Gastrocnemius medialis (tissue), 4 donors: ENCODE results near the gene VAMP8.

ENCODE experiments used
- POLR2A ChIP-seq, 2 donors: fragments of 450-650 bp; IDR thresholded peaks; one replicate each; pipeline ENCODE4 v1.6.1; 2017; ENCODE audit warnings: antibody characterized with exemption in 2 of 2, mild to moderate bottlenecking in 2 of 2, moderate library complexity in 2 of 2
- TF ChIP-seq, protein P1 (sequence below), 5 experiments: fragments of 450-650 bp in 3 of 5; fragments of 200-600 bp in 2 of 5; sonication (generic) in 2 of 5; IDR thresholded peaks in 4 of 5; conservative IDR thresholded peaks in 1 of 5; 1 replicate in 4 of 5; 2 replicates in 1 of 5; pipeline ENCODE4 v1.5.1; 2016 to 2019; ENCODE audit warnings: antibody characterized with exemption in 5 of 5, mild to moderate bottlenecking in 3 of 5, moderate library complexity in 3 of 5

DNA sequence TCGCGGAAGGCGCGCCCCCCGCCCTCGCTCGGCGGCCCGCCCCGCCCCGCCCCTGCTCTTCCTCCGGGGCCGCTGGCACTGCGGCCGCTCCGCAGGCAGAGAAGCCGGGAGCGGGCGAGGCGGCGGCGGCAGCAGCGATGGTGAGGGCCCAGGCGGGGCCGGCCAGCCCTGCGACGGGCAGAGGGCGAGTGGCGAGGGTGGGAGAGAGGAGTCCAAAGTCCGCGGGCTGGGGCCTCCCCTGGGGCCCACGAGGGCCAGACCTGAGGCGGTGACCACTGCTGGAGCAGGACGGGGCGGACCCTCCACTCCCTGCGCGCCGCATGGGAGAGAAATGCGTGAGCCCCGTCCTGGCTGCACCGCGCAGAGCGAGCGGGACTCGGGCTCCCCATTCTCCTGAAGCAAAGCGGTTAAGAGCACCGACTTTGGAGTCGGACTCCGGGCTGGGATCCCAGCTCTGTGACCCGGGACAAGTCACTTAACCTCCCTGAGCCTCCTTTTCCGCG lies 7.0 kb downstream of the VAMP8 start, which contains the start of gene VAMP5:
- TF ChIP-seq, protein P1, sequence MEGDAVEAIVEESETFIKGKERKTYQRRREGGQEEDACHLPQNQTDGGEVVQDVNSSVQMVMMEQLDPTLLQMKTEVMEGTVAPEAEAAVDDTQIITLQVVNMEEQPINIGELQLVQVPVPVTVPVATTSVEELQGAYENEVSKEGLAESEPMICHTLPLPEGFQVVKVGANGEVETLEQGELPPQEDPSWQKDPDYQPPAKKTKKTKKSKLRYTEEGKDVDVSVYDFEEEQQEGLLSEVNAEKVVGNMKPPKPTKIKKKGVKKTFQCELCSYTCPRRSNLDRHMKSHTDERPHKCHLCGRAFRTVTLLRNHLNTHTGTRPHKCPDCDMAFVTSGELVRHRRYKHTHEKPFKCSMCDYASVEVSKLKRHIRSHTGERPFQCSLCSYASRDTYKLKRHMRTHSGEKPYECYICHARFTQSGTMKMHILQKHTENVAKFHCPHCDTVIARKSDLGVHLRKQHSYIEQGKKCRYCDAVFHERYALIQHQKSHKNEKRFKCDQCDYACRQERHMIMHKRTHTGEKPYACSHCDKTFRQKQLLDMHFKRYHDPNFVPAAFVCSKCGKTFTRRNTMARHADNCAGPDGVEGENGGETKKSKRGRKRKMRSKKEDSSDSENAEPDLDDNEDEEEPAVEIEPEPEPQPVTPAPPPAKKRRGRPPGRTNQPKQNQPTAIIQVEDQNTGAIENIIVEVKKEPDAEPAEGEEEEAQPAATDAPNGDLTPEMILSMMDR (IDR thresholded peaks at IDR 0.05 in 4 of 5, conservative IDR thresholded peaks at IDR 0.05 in 1 of 5) = no peak
- peak in 1 of 2 donors; percentile 17 for TF ChIP-seq POLR2A (IDR thresholded peaks at IDR 0.05)
